Lower leg skin (tissue), 3 donors: ENCODE data around the gene KCNT1.

Experiments used
- POLR2A ChIP-seq, 2 donors: fragments of 450-650 bp; IDR thresholded peaks; one replicate each; pipeline ENCODE4 v1.6.1; 2016 to 2017; ENCODE audit warnings: antibody characterized with exemption in 2 of 2, mild to moderate bottlenecking in 1 of 2, moderate library complexity in 1 of 2
- TF ChIP-seq, protein P1 (sequence below), 3 donors: fragments of 450-650 bp; IDR thresholded peaks; one replicate each; pipeline ENCODE4 v1.5.1; 2016; ENCODE audit warnings: antibody characterized with exemption in 3 of 3, mild to moderate bottlenecking in 3 of 3, moderate library complexity in 2 of 3

DNA sequence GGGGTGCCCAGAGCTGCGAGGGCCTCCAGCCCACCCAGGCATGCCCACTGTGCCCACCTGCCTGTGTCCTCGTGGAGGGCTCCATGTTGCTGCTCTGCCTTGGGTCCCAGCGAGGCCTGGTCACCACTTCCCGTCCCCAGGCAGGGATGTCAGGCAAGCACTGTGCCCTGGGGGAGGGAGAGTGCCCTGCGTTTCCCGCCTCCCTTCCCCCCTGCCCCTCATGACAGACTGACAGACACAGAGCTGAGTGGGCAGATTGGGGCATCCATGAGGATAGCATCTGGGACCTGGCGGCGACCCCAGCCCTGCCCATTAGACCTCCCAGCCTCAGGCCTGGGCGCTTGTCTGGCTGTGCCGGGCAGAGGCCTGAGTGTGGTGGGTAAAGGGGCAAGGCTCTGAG is 56.9 kb downstream of the KCNT1 start:
- TF ChIP-seq POLR2A (IDR thresholded peaks at IDR 0.05): no peak
- TF ChIP-seq, protein P1, sequence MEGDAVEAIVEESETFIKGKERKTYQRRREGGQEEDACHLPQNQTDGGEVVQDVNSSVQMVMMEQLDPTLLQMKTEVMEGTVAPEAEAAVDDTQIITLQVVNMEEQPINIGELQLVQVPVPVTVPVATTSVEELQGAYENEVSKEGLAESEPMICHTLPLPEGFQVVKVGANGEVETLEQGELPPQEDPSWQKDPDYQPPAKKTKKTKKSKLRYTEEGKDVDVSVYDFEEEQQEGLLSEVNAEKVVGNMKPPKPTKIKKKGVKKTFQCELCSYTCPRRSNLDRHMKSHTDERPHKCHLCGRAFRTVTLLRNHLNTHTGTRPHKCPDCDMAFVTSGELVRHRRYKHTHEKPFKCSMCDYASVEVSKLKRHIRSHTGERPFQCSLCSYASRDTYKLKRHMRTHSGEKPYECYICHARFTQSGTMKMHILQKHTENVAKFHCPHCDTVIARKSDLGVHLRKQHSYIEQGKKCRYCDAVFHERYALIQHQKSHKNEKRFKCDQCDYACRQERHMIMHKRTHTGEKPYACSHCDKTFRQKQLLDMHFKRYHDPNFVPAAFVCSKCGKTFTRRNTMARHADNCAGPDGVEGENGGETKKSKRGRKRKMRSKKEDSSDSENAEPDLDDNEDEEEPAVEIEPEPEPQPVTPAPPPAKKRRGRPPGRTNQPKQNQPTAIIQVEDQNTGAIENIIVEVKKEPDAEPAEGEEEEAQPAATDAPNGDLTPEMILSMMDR (IDR thresholded peaks at IDR 0.05): no peak
